ENCODE results near the gene ABI2.

ABI2 gene

GRCh38 chr2:203327901-203328759 is at the start of gene ABI2:
Gene ABI2, plus strand, starts transcription at chr2:203328394. Its CDS starts 121 bp downstream, at chr2:203328515.
- Histone ChIP-seq H3K9ac (ENCODE audit: low read length) (peak within 1 kb of the TSS; percentile 91), H2AFZ (ENCODE audit: low read depth, low read length, severe bottlenecking) (peak within 1 kb of the TSS; percentile 95), H3K27ac (ENCODE audit: low read depth, low read length) (peak within 1 kb of the TSS; percentile 24), H3K36me3 (ENCODE audit: low read length) (no peaks in the 10 kb centered on the region), H3K4me3 (ENCODE audit: insufficient read depth, low read length, poor library complexity, severe bottlenecking) (peak within 1 kb of the TSS; percentile 84), H3K79me2 (ENCODE audit: insufficient read depth, low read length) (peaks cover 43% of the 10 kb centered on the region), H3K9me2 (replicated peaks; ENCODE audit: insufficient read depth, low read length) (no peaks in the 10 kb centered on the region), H4K20me1 (ENCODE audit: low read depth, low read length) (no peaks in the 10 kb centered on the region; the same call in 1 of the 2 replicates), H3K9me3 (ENCODE audit: insufficient read depth, low read length) (no peaks in the 10 kb centered on the region), H3K4me2 (ENCODE audit: low read depth, low read length, poor library complexity, severe bottlenecking) (peak within 1 kb of the TSS; percentile 78), H3K27me3 (ENCODE audit: low read length) (no peaks in the 10 kb centered on the region), H3F3A (ENCODE audit: insufficient read depth) (peaks cover 18% of the 10 kb centered on the region)
- TF ChIP-seq EZH2phosphoT487 (conservative IDR thresholded peaks at IDR 0.05; ENCODE audit: low read length), result no peak

GRCh38 chr2:203279288-203279687 is 48.9 kb upstream of the ABI2 start:
- Histone ChIP-seq H3K9ac (ENCODE audit: low read length) (no peak overlapping the region), H3K9me3 (ENCODE audit: insufficient read depth, low read length) (no peaks in the 10 kb centered on the region), H4K20me1 (ENCODE audit: low read depth, low read length) (no peaks in the 10 kb centered on the region), H2AFZ (ENCODE audit: low read depth, low read length, severe bottlenecking) (no peak overlapping the region), H3K27ac (ENCODE audit: low read depth, low read length) (no peak overlapping the region), H3K27me3 (ENCODE audit: low read length) (no peaks in the 10 kb centered on the region), H3F3A (ENCODE audit: insufficient read depth) (no peaks in the 10 kb centered on the region), H3K9me2 (replicated peaks; ENCODE audit: insufficient read depth, low read length) (no peaks in the 10 kb centered on the region), H3K79me2 (ENCODE audit: insufficient read depth, low read length) (no peaks in the 10 kb centered on the region), H3K36me3 (ENCODE audit: low read length) (peaks cover 9% of the 10 kb centered on the region; the same call in 1 of the 2 replicates), H3K4me3 (ENCODE audit: insufficient read depth, low read length, poor library complexity, severe bottlenecking) (no peak overlapping the region), H3K4me2 (ENCODE audit: low read depth, low read length, poor library complexity, severe bottlenecking) (no peak overlapping the region)
- TF ChIP-seq EZH2phosphoT487 (conservative IDR thresholded peaks at IDR 0.05; ENCODE audit: low read length) (no peak), CTCF (IDR thresholded peaks at IDR 0.05; ENCODE audit: insufficient read depth, low read length, poor library complexity, severe bottlenecking) (no peak)

- Histone ChIP-seq H3K4me3 (ENCODE audit: insufficient read depth, low read length, poor library complexity, severe bottlenecking) (no peak overlapping the region), H3K4me2 (ENCODE audit: low read depth, low read length, poor library complexity, severe bottlenecking) (no peak overlapping the region), H4K20me1 (ENCODE audit: low read depth, low read length) (no peaks in the 10 kb centered on the region), H3F3A (ENCODE audit: insufficient read depth) (no peaks in the 10 kb centered on the region), H3K79me2 (ENCODE audit: insufficient read depth, low read length) (no peaks in the 10 kb centered on the region), H3K9me3 (ENCODE audit: insufficient read depth, low read length) (no peaks in the 10 kb centered on the region), H2AFZ (ENCODE audit: low read depth, low read length, severe bottlenecking) (no peak overlapping the region), H3K9ac (ENCODE audit: low read length) (no peak overlapping the region), H3K36me3 (ENCODE audit: low read length) (peaks cover 9% of the 10 kb centered on the region; the same call in 1 of the 2 replicates), H3K27ac (ENCODE audit: low read depth, low read length) (no peak overlapping the region), H3K9me2 (replicated peaks; ENCODE audit: insufficient read depth, low read length) (no peaks in the 10 kb centered on the region), H3K27me3 (ENCODE audit: low read length) (no peaks in the 10 kb centered on the region)
- TF ChIP-seq CTCF (IDR thresholded peaks at IDR 0.05; ENCODE audit: insufficient read depth, low read length, poor library complexity, severe bottlenecking) (no peak), EZH2phosphoT487 (conservative IDR thresholded peaks at IDR 0.05; ENCODE audit: low read length) (no peak)
These were observed 47.6 kb upstream of the ABI2 start for GRCh38 chr2:203280428-203281064.

Data from SU-DHL-6 (cell line).